DMS 273 treated with DMSO at 0.1 percent for 48 hours (cell line): ENCODE measurements around the gene USP11.

Source experiments
- DNase-seq: peaks from one replicate; lab custom pipeline; 2025; lab: John Stamatoyannopoulos, UW

Gene USP11

GRCh38 chrX:47232803-47233332, at the start of gene USP11:
Gene USP11, plus strand, starts transcription at chrX:47233009. Its CDS starts 35 bp downstream, at chrX:47233044.
- no peak for DNase-seq

DNA sequence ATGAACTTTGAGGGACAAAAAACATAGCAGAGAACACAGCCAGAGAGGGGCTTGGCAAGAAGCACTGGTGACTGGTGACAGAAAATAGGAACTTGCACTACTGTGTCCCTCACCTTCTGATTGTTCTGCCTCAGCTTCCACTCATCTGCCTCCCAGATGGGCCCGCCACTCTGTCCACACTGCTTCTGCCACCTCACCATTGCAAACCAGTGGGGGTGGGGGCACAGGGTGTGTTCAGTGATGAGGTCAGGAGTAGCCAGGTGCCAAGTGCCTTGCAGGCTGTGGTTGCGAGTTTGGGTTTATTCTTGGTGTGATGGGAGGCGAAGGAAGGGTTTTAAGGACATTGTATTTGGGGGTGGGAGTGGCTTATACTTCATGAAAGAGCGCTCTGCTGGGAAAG, 48.3 kb upstream of the USP11 start:
- no peak for DNase-seq

DNA sequence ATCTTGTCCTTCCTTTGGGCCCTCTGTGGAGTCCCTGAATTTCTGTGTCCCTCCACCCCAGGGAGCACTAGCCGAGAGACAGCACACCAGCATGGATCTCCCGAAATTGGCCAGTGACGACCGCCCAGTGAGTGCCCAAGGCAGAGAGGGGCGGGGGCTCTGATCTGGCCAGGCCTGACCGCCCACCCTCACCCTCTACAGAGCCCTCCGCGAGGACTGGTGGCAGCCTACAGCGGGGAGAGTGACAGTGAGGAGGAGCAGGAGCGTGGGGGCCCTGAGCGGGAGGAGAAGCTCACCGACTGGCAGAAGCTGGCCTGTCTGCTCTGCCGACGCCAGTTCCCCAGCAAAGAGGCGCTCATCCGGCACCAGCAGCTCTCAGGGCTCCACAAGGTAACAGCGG, 47.6 kb upstream of the USP11 start:
- no peak for DNase-seq

DNA sequence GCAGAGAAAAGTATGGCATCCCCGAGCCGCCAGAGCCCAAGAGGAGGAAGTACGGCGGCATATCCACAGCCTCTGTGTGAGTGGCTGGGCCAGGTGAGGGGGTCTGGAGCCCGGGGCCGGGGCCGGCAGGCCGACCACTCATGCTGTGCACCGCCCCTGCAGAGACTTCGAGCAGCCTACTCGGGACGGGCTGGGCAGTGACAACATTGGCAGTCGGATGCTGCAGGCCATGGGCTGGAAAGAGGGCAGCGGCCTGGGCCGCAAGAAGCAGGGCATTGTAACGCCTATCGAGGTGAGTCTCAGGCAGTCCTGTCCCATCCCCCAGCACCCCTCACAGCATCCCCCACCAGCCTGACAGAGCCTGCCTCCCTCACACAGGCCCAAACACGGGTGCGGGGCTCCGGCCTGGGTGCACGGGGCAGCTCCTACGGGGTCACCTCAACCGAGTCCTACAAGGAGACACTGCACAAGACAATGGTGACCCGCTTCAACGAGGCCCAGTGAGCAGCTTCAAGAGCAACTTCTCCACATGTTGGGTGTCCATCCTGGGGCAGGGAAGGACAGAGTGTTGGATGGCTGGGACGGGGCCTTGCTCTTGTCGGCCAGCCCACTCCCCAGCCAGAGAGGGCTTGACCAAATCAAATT, 46.6 kb upstream of the USP11 start:
- DNase-seq = no peak

DNA sequence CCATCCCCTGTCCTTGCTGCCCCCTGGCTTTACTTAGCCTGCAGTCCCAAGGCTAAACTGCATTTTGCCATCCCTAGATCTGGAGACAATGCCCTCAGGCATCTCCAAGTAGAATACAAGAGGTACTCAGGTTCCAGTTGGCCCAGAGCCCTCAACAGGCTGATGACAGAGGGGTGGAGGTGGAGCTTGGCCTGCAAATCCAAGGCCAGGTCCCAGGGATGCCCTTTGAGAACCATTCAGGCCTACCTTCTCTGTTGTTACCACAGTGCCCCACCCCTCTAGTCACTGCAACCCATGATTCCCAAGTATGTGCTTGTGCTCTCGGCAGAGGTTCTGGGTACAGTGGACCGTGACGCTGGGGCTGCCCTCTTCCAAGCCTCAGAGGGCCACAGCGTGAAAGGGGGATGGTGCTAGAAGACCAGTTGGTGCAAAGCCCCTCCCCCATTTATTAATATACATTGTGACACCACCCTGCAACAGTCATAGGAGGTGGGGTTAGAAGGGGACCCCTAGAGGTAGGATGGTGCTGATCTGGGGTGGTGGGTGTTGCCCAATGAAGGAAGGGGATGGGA, 45.6 kb upstream of the USP11 start:
- DNase-seq = no peak

DNA sequence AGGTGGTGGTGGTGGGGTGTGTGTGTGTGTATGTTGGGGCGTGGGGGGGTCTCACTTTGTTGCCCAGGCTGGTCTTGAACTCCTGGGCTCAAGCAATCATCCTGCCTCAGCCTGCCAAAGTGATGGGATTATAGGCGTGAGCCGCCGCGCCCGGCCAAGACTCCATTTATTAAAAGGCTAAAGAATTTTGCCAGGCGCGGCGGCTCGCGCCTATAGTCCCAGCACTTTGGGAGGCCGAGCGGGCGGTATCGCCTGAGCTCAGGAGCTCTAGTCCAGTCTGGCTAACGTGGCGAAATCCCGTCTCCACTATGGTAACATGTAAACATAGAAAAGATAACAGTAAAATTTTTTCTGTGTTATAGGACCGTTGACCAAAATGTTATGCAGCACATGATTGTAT, 42.9 kb upstream of the USP11 start:
- DNase-seq = no peak

DNA sequence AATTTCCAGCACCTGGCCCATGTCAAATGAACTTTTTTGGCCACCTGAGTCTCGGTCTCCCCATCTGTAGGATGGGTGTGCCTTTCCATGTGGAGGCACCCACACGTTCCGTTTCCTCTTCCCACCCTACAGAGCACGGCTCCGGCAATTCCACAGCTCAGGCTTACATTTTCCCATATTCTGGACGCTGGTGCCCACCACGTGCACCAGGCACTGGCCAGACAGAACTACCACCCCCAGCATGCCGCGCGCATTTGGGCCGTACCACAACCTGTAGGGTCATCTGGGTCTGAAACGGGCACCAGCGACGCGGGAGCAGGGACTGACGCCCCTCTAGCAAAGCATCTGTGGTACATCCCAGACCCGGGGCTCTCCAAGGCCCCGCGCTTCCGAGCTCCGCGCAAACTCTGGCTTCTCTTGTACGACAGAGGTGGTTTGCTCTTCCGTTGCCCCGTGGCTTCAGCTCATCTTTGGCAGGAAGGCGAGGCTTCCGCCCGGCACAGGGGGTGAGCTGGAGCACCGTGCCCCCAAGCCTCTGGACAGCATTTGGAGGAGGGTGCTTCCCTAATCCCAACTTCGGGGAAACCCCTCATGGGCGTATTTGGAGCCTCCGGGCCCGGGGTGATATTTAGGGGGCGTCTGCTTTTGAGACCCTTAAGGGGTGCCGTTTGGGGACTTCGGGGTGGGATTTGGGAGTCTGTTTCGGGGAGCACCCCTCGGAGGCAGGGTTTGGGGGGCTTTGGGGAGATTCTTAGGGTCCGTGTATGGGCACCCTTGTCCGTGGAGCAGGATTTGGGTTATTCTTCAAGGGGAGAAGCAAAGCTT, 42.2 kb upstream of the USP11 start:
- DNase-seq = peak; percentile 85

- DNase-seq = no peak
Observed at GRCh38 chrX:47191331-47191730, 41.5 kb upstream of the USP11 start.

GRCh38 chrX:47191806-47192401, 40.9 kb upstream of the USP11 start:
- DNase-seq = no peak

- peak; percentile 97 for DNase-seq
Observed at GRCh38 chrX:47193475-47194193, 39.2 kb upstream of the USP11 start, which contains the start of gene UBA1. Gene UBA1, plus strand, starts transcription at chrX:47193829. Its CDS starts 4,974 bp downstream, at chrX:47198803.

DNA sequence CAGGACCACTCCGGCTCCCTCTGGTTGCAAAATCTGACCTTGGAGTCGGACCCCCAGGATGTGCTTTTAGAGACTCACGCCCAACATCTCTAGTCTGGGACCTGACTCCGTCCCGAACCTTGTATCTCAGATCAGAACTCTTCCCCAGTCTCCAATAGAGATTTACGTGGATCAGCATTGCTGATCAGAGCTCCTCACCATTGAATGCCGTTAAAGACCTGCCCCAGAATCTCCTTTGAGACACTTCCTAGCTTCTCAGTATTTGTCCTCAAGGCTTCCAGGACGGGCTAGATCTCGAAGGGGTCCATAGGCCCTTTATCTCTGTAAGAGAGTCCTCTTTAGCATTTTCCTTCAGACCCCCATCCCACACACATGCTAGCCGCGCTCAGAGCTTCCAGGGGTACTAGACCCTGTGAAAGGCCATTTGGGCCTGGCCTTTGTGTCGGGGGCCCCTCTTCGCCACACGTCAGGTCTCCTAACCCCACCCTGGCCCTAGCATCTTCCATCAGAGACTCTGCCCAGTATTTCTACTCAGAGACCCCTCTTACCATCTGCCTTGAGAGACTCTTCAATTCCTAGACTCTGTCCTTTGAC, 38.5 kb upstream of the USP11 start:
- no peak for DNase-seq

DNA sequence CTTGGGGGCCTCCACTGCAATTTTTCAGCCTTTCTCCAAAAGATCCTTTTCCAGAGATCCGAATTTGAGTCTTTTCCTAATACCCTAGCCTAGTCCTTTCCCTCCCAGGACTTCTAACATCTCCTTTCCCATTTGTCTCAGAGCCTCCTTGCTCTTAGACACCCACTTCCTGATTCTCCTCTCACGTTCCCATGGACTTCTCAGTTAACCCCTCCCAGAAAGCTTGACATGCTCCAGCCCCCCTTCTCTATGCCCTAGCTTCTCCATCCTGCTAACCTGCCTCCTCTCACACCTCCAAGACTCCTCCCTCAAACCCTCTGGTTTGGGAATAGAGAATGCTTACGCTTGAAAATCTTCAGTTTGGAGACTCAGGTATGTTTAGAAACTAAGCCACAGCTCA, 36.7 kb upstream of the USP11 start:
- no peak for DNase-seq

DNA sequence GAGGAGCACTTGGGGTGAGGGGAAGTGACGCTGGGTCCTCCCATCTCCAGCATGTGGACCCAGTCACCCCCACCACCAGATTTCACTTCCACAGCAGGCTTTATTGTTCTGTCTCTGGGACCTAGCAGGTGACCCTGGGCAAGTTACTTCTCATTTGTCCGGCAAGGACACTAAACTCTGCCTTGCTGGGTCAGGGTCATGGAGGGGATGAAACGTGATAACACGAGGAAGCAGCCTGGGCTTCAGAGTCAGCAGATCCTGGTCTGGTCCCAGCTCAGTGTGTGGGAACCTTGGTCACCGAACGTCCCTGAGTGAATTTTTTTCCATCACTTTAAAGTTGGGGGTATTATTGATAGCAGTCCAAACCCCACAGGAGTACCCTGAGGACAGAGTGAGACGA, 35.3 kb upstream of the USP11 start:
- DNase-seq = no peak

DNA sequence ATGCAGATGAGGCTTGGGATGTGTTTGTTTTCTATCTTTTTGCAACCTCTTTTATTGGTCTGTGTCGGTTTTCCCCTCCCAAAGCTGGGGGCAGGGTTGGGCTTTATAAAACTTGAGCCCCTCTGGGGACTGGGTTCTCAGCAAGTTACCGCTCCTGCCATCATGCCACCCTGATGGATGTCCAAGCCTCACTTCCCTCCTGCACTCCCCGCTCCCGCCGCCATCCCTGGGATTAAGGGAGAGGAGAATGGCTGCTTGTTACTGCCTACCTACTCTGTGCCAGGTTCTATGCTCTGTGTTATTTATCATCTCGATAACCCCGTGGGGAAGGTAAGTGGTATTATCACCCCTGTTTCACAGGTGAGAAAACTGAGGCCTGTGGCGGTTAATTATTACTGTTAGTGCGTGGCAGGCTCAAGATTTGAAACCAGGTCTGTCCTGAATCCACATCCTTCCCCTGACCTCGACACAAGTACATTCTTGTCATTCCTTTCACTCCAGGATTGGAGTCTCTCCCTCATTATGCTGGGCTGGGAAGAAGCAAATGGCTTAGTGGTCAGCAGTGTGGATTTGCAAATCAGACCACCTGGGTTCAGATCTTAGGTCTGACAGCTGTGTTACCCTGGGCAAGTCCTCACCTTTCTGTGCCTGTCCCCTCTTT, 34.7 kb upstream of the USP11 start:
- DNase-seq = no peak

DNA sequence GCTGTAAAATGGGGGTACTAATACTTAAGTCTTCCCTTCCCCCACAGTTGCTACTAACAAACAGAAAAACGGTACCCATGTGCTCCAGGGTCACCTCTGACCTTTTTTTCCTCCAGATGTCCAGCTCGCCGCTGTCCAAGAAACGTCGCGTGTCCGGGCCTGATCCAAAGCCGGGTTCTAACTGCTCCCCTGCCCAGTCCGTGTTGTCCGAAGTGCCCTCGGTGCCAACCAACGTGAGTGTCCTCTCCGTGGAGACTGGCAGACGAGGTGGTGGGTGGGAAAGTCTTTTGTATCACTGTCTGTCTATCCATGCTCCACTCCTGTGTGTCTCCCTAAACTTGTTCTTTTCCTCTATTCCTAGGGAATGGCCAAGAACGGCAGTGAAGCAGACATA, 34.1 kb upstream of the USP11 start:
- no peak for DNase-seq

GRCh38 chrX:47199286-47199685, 33.5 kb upstream of the USP11 start:
- DNase-seq = no peak

DNA sequence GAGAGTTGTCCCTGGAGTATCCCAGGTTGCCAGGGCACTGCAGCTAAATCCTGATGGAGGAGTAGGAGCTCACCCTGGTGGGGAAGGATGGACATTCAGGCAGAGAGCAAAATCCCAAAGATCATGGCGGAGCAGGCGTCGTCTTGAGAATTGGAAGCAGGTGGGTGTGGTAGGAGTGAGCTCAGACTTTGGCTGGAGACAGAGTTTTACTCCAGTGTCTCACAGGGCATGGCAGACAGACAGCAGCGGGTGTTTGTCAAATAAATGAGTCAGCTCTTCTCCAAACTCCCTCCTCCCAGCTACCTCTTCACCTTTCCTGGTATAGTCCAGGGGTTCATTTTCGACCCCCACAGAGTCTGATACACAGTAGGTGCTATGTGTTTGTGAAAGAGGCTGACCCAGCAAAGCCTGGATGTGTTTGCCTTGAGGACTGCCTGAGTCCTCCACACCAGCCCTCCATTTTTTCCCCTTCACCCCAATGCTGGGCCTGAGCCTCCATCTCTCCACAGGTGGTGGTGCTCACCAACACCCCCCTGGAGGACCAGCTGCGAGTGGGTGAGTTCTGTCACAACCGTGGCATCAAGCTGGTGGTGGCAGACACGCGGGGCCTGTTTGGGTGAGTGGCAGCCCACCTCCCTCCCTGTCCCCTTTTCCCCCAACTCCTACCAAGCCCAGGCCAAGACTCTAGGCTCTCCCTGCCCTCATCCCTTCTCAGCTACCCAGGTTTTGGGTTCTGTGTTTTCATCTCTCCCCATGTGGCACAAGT, 32.2 kb upstream of the USP11 start:
- DNase-seq = no peak

DNA sequence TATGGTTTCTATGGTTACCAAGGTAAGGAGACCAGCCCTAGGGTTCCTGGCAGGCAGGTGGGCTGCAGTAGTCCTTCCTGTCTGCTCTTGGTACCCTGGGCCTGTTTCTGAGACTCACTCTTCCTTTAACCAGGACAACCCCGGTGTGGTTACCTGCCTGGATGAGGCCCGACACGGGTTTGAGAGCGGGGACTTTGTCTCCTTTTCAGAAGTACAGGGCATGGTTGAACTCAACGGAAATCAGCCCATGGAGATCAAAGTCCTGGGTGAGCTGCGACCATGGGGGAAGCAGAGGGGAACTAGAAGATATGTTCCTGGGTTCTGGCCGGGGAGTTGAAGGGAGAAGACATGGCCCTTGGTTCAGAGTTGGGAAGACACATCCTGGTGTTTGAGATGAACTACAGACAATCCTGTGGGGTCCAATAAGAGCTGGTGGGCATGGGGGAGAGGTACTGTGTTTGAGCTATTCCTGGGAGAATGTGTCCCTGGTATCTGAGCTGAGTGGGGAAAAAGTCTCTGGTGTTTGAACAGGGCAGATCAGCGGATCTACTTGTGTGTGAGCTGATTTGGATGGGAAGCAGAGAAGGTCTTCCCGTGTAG, 31.4 kb upstream of the USP11 start:
- no peak for DNase-seq

GRCh38 chrX:47202316-47202715, 30.5 kb upstream of the USP11 start:
- DNase-seq = no peak

DNA sequence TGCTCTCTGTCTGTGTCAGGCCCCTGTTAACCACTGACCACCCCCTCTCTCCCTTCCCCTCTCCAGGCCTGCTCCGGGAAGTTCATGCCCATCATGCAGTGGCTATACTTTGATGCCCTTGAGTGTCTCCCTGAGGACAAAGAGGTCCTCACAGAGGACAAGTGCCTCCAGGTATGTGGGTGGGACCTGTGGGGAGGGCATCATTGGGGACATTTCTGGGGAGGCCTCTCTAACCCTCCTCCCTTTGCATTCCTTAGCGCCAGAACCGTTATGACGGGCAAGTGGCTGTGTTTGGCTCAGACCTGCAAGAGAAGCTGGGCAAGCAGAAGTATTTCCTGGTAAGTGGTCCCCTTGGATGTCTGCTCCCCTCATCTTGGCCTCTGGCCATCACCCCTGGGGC, 29.9 kb upstream of the USP11 start:
- DNase-seq = no peak
